Jurkat, Clone E6-1 (cell line): ENCODE measurements around the gene RACGAP1.
A peak's percentile ranks its signal among the peaks of the same experiment; 100 is the strongest.

Experiments used
- DNase-seq: peaks from one replicate; pipeline ENCODE4 v3.0.0-alpha.2; 2011; ENCODE audit warnings: low read depth, low spot score
- H3K4me3 ChIP-seq: 2 replicates; pipeline ENCODE4 v1.5.1; 2011; ENCODE audit warnings: mild to moderate bottlenecking, low read length, control low read depth, moderate library complexity

RACGAP1 gene

DNA sequence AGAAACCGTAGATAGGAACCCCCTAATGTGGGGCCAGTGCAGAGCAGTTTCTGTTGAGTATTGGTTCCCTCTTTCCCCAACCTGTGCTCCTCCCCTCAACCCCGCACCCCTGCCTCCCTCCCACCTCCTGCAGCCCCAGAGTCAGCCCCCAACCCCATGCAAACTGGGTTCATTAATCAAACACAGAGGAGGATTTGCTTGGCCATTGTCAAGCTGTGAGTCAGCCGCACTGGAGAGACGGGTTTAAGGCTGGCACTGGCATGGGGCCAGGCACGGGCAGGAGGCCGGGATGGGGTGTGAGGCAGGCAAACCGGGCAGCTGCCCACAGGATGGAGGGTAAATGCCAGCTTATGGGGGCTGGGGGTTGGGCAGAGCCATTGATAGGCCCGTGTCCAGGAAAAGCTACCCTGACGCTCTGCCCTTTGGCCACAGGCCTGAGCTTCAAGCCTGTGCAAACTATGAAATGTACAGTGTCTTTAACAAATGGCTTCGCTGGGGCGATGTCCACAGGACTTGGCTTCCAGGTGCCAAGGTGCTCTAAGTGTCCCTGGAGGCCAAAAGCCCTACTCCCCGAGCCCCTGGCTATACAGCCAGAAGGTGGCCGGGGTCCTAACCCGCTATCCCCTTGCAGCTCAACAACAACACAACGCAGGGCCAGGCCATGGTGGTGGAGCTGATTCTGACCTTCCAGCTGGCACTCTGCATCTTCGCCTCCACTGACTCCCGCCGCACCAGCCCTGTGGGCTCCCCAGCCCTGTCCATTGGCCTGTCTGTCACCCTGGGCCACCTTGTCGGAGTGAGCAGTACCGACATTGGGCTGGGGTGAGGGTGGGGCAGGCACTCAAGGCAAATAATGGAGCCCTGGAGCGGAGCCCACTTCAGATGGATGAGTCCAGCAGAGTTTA, 62.2 kb downstream of the RACGAP1 start:
- DNase-seq = no peak
- H3K4me3 ChIP-seq = no peak overlapping the region

DNA sequence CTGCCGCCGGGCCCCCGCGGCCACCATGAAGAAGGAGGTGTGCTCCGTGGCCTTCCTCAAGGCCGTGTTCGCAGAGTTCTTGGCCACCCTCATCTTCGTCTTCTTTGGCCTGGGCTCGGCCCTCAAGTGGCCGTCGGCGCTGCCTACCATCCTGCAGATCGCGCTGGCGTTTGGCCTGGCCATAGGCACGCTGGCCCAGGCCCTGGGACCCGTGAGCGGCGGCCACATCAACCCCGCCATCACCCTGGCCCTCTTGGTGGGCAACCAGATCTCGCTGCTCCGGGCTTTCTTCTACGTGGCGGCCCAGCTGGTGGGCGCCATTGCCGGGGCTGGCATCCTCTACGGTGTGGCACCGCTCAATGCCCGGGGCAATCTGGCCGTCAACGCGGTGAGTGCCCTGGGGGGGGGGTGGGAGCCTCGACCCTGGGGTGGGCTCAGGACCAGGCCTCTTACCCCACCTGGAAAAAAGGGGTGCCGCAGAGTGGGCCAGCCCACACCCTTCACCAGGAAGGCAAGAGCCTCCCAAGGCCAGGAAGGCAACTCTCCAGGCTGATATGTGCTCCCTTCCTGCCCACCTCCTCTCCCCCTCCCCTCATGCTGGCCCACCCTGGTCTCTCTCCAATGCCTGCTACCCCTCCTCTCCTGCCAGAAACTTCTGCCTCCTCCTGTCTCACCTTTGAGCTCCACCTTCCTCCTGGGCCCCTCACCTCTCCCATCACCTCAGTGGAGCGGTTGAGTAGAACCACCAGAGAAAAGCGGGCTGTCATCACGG, 63.1 kb downstream of the RACGAP1 start:
- DNase-seq = no peak
- H3K4me3 ChIP-seq = no peak overlapping the region

DNA sequence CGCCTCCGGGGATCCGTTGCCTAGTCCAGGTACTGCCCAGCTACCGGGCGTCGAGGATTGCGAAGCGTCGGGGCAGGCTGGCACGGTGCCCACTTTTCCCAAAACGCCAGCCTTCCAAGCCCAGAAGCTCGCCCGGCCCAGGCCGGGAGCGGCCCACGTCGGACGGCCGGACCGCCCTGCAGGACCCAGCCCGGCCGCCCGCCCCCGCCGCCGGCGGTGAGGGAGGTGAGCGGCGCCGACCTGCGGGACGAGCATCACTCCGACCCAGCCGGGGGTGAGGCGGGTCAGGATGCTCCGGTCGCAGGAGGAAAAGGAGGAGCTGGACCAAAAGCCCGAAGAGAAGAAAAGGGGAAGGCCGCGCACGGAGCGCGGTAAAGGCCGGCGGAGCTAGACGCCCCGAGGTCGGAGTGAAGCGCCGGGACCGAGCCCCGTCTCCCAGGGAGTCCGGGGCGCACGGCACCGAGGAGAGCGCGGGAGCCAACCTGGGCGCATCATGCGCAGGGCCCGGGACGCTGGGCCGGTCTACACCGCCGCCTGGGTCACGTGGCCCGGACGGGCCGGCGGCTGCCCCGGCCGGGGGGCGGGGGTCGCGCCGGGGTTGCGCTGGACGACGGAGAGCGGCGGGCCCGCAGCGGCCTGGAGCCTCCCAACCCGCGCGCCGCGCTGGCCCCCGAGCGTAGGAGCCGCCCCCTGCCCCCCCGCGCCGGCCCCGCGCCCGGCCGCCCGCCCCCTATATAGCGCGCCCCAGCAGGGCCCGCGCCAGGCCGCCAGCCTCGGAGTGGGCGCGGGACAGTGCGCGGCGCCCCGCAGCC, 64.0 kb downstream of the RACGAP1 start, which contains the start of gene AQP5:
AQP5 (plus strand) TSS at position 762 of the 812 bp plus-strand sequence. CDS start 146 bp downstream, outside the sequence.
- no peak within 1 kb of the TSS for H3K4me3 ChIP-seq

DNA sequence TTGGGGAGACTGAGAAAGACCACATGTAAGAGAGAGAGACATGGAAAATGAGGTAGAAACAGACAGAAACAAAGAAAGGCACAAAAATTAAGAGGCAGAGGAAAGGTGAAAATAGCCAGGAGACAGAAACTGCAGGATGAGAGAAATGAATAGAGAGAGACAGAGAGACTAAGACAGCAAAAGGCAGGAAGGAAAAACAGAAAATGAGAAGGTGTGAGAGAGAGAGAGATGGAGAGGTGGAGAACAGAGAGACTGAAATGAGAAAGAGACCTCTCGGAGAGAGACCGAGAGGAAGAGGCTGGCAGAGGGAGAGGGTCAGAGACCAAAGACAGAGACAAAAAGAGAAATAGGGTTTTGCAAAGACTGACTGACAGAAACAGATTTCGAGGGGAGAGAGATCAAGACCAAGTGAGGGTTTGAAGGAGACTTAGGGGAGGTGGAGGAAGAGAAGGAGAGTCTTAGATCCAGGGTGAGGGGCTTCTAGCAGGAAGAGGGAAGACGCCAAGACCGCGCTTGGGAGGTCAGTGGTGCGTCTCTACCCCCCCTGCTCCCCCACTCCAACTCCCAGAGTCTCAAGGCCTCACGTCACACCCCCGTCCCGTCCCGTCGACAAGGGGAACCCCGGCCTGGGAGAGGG, 64.7 kb downstream of the RACGAP1 start:
- no peak overlapping the region for H3K4me3 ChIP-seq
- no peak for DNase-seq

More for the DNA sequence above, 64.0 kb downstream of the RACGAP1 start, which contains the start of gene AQP5:
- DNase-seq = no peak

DNA sequence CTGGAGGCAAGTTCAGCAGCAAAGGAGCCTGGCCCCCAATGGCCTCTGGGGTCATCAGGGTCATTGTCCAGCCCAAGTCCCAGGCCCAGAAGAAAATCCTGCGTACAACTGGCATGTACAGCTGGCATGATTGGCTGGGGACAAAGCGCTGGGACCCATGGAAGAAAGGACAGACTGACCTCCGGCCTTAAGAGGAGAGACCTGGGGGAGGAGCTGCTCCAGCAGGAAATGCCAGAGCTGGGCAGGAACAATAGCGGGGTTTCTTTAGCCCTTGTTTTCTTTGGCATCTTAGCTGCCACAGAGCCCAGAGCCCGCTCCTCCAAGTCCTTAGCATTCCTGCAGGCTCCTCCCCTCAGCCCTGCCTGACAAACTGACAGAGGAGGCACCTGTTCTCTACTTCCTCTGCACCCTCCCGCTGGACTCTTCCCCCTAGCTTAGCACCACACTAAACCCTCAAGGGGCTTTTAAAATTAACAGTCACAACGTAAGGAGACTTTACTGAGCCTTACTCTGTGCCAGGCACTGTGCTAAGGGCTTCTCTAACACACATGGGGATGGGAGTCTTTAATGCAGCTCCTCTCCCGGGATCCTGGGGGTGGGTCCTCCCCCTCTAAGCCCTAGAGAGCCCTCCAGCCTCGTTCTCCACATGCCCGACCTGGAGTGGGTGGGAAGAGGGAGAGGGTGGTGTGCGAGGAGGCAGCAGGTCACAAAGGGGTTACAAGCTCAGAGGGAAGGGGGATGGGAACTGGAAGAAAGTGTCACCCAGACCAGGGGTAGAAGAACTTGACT, 65.4 kb downstream of the RACGAP1 start:
- peak; percentile 70 for DNase-seq
- no peak overlapping the region for H3K4me3 ChIP-seq

DNA sequence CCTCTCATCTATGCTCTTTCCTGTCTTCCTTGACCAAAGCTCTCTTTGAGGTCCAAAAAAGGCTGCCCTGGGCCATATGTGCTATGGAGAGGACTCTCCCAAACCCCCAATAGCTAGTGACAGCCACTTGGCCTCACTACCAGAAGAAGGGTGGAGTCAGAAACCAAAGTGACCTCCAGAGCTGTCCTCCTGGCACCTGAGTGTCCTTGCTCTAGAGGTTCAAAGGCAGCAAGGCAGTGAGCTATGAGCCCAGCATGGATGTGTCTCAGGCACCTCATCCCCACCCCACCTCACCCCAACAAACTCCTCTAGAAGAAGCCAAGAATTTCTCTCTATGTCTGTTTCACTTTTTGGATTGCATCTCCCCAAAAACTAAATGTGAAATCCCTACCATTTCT, 67.7 kb downstream of the RACGAP1 start:
- no peak overlapping the region for H3K4me3 ChIP-seq
- DNase-seq = no peak

DNA sequence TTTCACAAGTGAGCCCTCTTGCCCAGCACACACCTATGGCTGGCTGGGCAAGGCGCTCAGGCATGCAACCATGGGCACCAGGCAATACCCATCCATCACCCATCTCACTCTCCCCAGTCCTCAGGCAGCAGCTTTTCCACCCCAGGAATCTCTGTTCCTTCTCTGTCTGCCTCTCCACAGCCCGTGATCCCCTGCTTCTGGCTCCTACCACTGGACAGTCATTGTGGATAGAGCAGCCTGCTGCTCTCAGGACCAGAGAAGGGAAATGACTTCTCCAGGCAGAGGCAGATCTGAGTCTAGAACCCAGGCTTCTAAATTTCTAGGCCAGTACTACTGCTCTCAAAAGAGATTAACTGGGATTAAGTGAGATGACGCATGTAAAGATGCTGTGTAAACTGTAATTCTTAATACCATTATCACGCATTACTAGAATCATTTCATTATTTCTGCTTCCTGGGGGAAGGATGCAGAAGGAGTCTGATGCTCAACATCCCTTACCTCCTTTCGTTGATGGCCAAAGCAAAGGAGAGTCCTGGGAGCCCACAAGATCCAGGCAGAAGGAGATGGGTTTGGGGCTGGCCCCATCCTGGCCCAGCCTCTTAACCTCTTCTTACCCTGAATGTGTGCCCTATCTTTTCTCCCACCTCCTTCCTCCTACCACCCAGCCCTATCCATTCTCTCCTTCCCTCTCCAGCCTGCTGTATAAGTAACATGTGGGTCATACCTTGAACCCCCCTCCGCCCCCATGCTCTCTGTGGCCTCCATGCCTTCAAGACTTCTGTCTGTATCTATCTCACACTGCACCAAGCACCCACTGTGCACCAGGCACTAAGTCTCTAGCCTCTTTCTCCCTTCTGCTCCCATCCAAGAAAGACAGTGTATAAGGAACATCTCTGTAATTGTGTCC, 68.4 kb downstream of the RACGAP1 start:
- DNase-seq = no peak
- no peak overlapping the region for H3K4me3 ChIP-seq

DNA sequence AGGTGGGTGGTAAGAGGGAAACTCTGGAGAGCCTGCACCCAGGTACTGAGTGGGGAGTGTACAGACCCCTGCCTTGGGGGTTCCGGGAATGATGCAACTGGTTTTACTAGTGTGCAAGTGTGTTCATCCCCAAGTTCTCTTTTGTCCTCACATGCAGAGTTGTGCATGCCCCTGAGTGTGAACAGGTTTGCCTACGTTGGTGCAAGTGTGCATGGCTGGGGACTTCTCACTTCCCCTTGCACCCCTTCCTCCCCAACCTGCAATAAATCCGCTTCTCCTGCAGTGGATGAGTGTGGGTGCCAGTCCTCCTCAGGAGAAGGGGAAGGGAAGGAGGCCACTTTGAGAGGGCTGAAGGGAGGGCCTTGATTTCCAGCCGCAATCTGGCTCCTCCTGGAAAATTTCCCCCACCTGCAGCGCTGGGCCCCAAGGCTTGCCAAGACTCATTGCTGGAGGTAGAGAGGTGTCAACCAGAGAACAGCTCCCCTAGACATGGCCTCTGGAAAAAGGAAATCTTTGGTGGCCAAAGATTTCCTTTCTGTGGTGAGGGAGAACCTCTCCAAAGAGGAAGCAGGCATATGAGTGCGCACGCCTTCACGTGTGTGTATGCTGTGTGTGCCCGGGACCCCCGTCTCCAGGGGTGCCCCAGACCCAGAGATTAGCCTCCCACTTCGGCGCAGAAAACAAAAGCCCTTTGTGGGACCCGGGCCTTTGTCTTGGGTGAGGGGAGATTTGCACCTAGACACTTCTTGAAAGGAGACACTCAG, 69.2 kb downstream of the RACGAP1 start:
- H3K4me3 ChIP-seq = no peak overlapping the region
- no peak for DNase-seq

DNA sequence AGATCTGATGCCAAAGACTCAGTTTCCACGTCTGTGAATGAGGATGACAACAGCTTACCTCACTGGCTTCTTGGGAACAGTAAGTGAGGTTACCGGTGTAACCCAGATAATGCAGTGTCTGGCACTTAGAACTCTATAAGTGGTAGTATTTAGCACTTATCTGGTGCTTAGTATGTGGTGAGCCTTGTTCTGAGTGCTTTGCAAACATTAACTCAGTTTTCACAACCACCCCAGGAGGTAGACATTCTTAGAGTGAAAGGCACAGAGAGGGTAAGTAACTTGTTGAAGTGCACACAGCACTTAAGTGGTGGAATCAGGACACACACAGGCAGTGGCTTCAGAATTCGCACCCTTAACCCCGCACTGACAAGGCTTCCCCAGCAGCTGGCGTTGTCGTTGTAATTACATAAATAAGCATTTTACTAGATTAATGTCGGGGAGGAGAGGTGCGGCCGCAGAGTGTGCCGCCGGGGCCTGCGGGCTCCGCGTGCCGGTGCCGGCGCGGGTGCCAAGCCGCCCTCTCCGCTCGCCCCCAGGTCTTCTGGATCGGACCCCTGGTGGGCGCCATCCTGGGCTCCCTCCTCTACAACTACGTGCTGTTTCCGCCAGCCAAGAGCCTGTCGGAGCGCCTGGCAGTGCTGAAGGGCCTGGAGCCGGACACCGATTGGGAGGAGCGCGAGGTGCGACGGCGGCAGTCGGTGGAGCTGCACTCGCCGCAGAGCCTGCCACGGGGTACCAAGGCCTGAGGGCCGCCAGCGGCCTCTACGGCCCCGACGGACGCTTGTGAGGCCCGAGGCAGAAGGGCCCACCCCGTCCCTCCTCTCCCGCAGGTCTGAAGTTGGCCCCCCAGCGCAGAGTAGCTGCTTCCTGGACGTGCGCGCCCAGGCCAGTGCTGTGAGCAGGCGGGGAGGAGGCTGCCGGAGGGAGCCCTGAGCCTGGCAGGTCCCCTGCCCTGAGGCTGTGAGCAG, 70.1 kb downstream of the RACGAP1 start:
- DNase-seq = no peak
- H3K4me3 ChIP-seq = no peak overlapping the region

DNA sequence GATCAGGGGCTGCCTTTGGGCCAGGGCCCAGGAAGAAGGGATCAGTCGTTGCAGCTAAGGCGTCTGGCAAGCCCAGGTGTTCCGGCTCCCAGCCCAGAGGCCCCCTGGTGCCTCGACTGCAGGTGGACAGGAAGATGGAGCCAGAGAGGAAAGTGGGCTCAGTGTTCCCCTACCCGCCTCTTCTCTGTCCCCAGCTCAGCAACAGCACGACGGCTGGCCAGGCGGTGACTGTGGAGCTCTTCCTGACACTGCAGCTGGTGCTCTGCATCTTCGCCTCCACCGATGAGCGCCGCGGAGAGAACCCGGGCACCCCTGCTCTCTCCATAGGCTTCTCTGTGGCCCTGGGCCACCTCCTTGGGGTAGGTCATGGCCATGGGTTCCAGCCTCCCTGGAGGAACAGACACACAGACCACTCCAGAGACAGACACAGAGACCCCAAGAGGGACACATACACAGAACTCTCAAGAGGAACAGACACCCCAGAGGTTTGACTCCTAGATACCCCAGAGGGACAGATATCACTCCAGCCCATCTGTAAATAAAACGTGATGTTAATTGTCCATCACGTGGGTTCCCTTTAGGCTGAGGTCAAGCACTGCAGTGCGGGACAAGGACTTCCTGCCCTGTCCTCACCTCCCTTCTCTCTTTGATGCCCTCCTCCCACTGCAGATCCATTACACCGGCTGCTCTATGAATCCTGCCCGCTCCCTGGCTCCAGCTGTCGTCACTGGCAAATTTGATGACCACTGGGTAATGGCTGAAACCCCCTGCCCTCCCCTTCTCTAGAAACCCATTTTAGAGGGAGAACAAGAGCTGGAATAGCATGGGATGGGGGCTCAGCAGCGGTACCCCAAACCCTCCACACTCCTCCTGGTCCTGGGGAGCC, 71.1 kb downstream of the RACGAP1 start:
- no peak for DNase-seq
- no peak overlapping the region for H3K4me3 ChIP-seq

DNA sequence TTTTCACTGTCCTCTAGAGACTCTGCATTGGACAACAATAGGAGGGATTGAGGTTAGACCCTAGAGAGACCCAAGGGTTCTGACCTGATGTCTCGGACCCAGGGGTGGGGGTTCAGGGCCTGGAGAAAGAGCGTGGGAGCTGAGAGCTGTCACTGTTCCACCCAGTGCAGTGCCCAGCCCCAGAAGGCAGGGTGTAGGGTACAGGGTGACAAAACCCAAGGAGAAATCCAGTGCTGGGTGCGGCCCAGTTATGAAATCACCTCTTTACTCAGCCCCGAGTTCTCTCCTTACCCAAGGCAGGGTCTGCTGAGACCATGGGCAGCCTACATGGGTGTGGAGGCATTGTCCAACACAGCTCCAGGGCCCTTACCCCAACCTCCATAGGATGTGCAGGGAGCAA, 72.1 kb downstream of the RACGAP1 start:
- no peak overlapping the region for H3K4me3 ChIP-seq
- DNase-seq = no peak

DNA sequence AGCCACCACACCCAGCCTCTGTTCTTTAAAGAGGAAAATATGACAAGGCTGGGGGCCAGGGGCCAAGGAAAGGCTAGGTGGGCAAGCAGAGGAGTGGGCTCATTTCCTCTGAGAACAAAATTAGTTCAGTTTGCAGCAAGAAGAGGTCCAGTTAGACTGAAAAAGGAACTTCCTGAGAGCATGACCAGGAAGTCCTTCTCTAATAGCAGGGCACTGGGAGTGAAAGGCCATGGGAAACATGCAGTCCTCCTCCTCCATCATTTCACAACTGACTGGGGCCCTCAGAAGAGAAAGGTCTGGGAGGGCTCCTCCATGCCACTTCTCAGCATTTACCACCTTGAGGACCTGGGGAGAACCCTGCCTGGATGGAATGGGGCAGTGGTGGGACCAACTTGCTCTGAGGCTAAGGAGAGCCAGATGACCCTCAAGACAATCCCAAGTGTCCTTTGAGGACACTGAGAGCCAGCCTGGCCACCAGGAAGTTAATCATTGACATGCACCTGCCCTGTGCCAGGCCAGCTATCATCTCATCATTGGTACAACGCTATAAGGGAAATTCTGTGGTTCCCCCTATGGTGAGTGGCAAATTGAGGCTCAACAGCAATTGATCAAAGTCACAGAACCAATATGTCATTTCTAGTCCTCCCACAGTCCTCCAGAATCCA, 72.8 kb downstream of the RACGAP1 start:
- no peak for DNase-seq
- H3K4me3 ChIP-seq = no peak overlapping the region

DNA sequence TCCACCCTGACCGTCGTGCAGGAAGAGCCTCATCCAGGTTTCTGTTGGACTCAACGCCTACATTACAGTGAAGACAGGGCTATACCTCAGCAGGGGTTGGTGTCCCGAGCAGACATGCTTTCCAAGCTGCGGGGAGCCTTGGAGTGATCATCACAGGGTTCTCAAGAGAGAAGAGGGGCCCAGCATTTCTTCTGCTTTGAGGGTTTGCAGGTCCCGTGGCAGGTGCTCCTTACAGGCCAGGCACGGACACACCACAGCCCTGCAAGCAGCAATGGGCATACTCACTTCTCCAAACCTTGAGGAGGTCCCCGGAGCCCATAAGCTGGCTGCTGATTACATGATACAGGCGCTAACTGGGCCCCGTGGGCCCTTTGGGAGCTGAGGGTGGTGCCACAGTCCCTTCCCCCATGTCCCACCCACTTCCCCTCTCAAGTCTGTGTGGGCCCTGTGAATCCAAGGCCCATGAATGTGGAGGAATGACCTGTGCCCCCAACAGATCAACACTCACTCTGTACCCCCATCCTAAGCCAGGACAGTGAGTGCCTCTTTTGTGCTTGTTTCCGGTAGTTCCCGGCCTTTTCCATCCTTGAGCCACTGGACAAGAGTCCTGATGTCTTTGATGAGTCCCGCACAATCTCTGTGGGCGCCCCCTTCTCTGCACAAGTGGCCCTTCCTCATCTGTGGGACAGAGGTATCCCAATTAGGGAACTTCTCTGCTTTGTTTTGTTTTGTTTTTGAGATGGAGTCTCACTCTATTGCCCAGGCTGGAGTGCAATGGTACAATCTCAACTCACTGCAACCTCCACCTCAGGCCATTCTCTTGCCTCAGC, 73.7 kb downstream of the RACGAP1 start:
- no peak for DNase-seq
- no peak overlapping the region for H3K4me3 ChIP-seq
